NCI-H1417 treated with DMSO at 0.1 percent for 48 hours (cell line): ENCODE results near the gene SORBS2.

ENCODE experiments used
- DNase-seq: peaks from one replicate; lab custom pipeline; 2025; lab: John Stamatoyannopoulos, UW

The SORBS2 gene

GRCh38 chr4:185835336-185835735, 23.3 kb upstream of the SORBS2 start:
- no peak for DNase-seq

DNA sequence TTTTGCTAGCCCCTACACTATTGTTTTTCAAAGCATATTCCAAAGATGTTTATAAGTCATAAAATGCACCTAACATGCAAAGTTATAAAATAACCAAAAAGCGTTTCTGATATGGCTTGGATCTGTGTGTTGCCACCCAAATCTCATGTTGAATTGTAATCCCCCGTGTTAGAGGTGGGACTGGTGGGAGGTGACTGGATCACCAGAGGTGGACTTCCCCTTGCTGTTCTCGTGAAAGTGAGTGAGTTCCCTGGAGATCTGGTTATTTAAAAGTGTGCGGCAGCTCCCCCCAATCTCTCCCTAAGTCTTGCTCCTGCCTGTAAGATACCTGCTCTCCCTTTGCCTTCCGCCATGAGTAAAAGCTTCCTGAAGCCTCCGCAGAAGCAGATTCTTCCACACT, 22.8 kb upstream of the SORBS2 start:
- no peak for DNase-seq

- no peak for DNase-seq
These were observed 22.1 kb upstream of the SORBS2 start for GRCh38 chr4:185834088-185834487.

DNA sequence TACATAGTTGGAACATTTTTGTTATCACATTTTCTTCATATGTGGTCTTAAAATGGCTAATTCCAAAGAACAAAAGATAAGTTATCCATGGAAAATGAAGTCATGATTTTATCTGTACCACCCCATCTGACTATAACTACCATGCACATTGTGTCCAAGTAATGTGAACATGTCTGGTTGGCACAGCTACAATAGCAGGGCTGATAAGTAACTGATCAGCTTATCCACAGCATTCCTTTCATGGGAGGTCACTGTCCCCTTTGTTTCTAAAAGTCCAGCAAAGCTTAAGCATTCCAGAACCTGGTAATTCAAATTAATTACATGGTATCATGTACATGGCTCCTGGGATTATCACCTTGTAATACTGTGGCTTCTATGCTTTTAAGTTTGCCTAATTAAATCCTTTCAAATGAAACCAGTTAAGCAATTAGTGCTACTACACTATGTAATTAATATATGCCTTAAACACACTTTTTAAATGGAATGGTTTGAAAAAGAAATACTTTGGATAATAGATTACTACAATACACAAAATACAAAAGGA, 21.1 kb upstream of the SORBS2 start:
- no peak for DNase-seq

- DNase-seq, result no peak
These were observed 19.3 kb upstream of the SORBS2 start for GRCh38 chr4:185831125-185831815.

DNA sequence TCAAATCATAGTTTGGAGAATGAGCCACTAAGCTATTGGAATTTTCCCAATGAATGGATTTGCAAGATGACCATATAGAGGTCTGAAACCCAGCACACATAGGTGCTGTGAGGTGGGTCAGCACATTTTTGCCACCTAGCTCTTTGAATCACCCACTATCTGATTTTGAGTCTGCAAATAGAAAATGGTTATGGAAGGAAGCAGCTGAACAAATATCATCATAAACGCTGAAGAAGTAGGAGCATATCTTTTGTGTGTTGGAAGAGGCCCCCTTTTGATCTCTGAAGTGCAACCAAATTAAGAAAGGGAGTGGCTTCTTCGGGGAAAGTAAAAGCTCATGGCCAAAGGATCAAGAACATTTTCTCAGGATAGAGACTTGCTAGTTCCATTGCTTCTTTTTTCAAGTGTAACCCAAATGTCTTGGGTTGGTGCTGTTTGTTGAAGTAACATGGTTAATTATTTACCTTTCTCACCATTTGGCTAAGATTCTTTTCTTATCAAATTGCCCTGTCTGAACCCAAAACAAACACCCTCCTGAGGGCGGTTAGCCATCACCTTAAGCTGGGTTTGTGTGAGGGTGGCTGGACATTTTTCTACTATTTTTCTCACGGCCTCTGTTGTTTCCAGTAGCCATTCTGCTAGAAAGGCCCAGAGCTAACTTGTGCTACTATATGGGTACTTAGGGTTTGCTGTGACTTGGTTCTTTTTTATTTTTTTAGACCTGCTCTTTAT, 18.4 kb upstream of the SORBS2 start:
- no peak for DNase-seq

DNA sequence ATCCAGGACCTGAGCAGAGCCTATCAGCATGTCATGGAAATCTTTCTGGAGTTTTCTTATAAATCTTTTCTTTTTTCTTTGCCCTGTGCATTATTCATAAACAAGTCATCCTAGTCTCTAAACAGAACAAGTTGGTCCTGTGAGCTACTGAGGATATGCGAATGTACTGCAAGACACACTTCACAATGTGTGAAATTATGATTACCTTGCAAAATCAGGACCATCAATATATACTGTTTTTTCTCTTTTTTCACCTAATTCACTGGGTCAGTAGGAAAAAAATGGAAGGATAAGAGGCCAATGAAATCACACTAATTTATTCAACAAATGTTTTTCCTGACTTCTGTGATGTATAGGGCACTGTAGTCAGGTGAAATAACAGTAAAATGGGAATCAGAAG, 14.4 kb upstream of the SORBS2 start:
- DNase-seq, result no peak

- no peak for DNase-seq
These were observed 13.7 kb upstream of the SORBS2 start for GRCh38 chr4:185825737-185826136.

- no peak for DNase-seq
These were observed 10.8 kb upstream of the SORBS2 start for GRCh38 chr4:185822791-185823190.

- no peak for DNase-seq
These were observed 9.0 kb upstream of the SORBS2 start for GRCh38 chr4:185821029-185821419.

- no peak for DNase-seq
These were observed 8.4 kb upstream of the SORBS2 start for GRCh38 chr4:185820146-185821028.

- DNase-seq, result no peak
These were observed 7.2 kb upstream of the SORBS2 start for GRCh38 chr4:185819144-185819543.

- no peak for DNase-seq
These were observed 5.4 kb upstream of the SORBS2 start for GRCh38 chr4:185817403-185817818.

DNA sequence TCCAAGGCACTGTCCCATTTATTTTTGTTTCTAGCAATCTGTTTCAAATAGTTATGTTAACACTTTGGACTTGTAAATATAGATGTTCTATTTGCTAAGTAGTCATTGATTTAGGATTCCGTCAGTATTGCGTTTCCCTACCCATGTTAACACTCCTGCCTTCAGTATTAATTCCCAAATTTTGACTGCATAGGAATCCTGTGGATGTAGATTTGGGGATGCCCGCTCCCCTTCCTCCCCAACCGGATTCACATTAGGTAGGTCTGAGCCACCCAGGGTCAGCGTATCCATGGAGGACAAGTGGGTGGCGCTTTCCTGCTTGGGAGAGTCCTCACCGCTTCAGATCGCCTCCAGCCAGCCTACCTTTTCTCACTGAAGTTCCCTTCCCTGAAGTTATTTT, 1.1 kb upstream of the SORBS2 start:
- no peak for DNase-seq

GRCh38 chr4:185810746-185811508, 1.1 kb downstream of the SORBS2 start:
- no peak for DNase-seq

- no peak for DNase-seq
These were observed 2.4 kb downstream of the SORBS2 start for GRCh38 chr4:185809533-185810071.

DNA sequence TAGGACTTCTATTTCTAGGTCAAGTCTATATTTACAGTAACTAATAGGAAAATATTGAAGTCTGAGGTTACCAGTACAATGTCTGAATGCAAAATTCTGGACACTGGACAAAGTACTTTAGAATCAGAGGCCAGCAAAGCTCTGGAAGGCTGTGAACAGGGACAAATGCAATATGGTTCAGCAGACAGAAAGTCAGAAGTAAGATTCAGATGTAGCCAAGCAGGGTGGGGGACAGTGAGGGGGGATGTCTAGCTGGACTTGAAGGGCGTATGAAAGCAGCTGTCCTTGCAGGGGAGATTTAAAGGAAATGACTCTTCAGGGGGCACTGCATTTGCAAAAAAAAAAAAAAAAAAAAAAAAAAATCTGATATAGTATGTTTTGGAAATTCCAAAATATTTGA, 2.9 kb downstream of the SORBS2 start:
- DNase-seq, result no peak

GRCh38 chr4:185805979-185806378, 6.0 kb downstream of the SORBS2 start:
- no peak for DNase-seq

DNA sequence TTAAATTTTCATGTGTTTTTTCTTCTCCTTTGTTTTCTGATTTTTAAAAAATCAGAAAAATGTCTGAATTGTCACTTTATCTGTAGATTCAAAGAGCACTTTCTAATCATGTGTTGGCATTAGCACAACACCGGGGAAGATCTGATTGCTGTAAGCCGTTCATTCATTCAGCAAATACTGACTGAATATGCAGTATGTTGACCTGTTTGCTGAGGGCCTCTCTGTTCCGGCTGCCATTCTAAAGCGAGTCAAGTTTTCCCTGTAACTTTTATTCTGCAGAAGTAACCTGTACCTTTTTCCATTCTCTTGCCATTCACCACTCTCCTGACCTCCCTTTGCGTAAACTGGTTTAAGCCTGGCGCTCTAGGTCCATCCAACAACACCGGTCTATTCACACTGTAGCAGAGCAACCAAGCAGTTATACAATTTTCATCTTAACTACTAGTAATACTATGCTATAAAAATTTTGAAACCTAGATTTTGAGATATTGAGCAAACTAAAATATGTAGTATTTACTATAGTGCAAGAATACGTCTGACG, 6.7 kb downstream of the SORBS2 start:
- no peak for DNase-seq

- DNase-seq, result no peak
These were observed 9.0 kb downstream of the SORBS2 start for GRCh38 chr4:185803022-185803421.

DNA sequence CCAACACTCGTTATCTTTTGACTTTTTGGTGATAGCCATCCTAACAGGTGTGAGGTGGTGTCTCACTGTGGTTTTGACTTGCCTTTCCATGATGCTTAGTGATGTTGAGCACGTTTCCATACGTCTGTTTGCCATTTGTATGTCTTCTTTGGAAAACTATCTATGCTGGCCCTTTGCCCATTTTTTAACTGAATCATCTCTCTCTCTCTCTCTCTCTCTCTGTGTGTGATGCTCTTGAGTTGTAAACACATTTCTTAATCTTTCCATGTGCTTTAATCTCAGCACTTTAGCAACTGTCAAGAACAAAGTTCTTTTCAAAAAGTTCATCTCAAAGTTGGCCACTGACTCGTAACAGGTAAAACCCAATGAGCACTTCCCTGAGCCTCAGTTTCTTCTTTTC, 10.5 kb downstream of the SORBS2 start:
- no peak for DNase-seq
